GM12878 (cell line): ENCODE measurements around the gene MRTFA. TPM values are rescaled to one million over a fixed set of nuclear protein-coding genes. Genes with fewer than 3 reads are reported as not detected.

Experiments used
- ATAC-seq: fragments of 200-7000 bp; cut with Tn5 transposase; 3 replicates; pipeline ENCODE4 v1.9.1; 2020; ENCODE audit warnings: mild to moderate bottlenecking, moderate library complexity
- BruUV-seq: library from RNA; stranded (reverse); fragments of 400-500 nt; replicated peaks from 2 replicates; lab custom pipeline; 2021; lab: Mats Ljungman, UMichigan
- CTCF ChIA-PET: fragments of 300-600 bp; sonication (Branson Sonifier 250); formaldehyde crosslinking; extraction: SDS; loops from one replicate; lab custom pipeline; 2021; ENCODE audit warnings: inconsistent platforms; lab: Yijun Ruan, JAX
- POLR2A ChIA-PET: fragments of 350-600 bp; formaldehyde crosslinking; extraction: SDS; loops from one replicate; lab custom pipeline; 2021; ENCODE audit warnings: inconsistent platforms; lab: Charles Lee
- RAD21 ChIA-PET: fragments of 300-600 bp; sonication (Branson Sonifier 250); formaldehyde crosslinking; loops from one replicate; lab custom pipeline; 2023; ENCODE audit warnings: antibody characterized with exemption; ENCODE audit not compliant: unreplicated experiment; lab: Charles Lee
- SMC1A ChIA-PET: fragments of 300-600 bp; sonication (Branson Sonifier 250); formaldehyde crosslinking; loops from one replicate; lab custom pipeline; 2023; ENCODE audit not compliant: unreplicated experiment, uncharacterized antibody; lab: Charles Lee
- DNase-seq: peaks from one replicate; pipeline ENCODE4 v3.0.0-alpha.2; 2011; ENCODE audit warnings: low read depth, low spot score
- FAIRE-seq: peaks from 3 replicates; lab custom pipeline; 2011; peaks lifted over from hg19 to GRCh38; lab: Jason Lieb, UNC
- H2AFZ ChIP-seq: 2 replicates; pipeline ENCODE4 v1.6.0; 2011; ENCODE audit warnings: low read depth, low read length, control low read depth; ENCODE audit not compliant: control insufficient read depth
- H3K27ac ChIP-seq: 2 replicates; pipeline ENCODE4 v1.5.1; 2011; ENCODE audit warnings: control low read depth; ENCODE audit not compliant: control insufficient read depth, insufficient read depth
- H3K27me3 ChIP-seq, 2 experiments: replicated peaks in 1 of 2; 2 replicates each; pipeline versions ENCODE4 v1.6.0 to v1.6.1; 2011; ENCODE audit warnings: low read length in 1 of 2; ENCODE audit not compliant: control insufficient read depth in 2 of 2, insufficient read depth in 2 of 2
- H3K36me3 ChIP-seq, 2 experiments: 2 replicates each; pipeline ENCODE4 v1.5.1; 2011; ENCODE audit warnings: low read length in 1 of 2; ENCODE audit not compliant: control insufficient read depth in 2 of 2, insufficient read depth in 2 of 2
- H3K4me1 ChIP-seq: 2 replicates; pipeline ENCODE4 v1.6.1; 2011; ENCODE audit warnings: mild to moderate bottlenecking, low read length, moderate library complexity, mixed read lengths; ENCODE audit not compliant: control insufficient read depth, insufficient read depth
- H3K4me2 ChIP-seq: 2 replicates; pipeline ENCODE4 v1.6.0; 2011; ENCODE audit warnings: control low read depth; ENCODE audit not compliant: control insufficient read depth, insufficient read depth
- H3K4me3 ChIP-seq: fragments of 200-600 bp; sonication (generic); 2 replicates; pipeline ENCODE4 v1.5.1; 2016
- H3K79me2 ChIP-seq: 2 replicates; pipeline ENCODE4 v1.6.0; 2011; ENCODE audit warnings: low read length; ENCODE audit not compliant: control insufficient read depth, insufficient read depth
- H3K9ac ChIP-seq: 2 replicates; pipeline ENCODE4 v1.8.0; 2011; ENCODE audit warnings: low read length, control low read depth, mixed read lengths; ENCODE audit not compliant: control insufficient read depth, insufficient read depth
- H3K9me3 ChIP-seq: replicated peaks from 3 replicates; pipeline ENCODE4 v1.5.1; 2011; ENCODE audit warnings: mild to moderate bottlenecking, low read length; ENCODE audit not compliant: control insufficient read depth, insufficient read depth
- H4K20me1 ChIP-seq: 2 replicates; pipeline ENCODE4 v1.6.0; 2011; ENCODE audit not compliant: control insufficient read depth, insufficient read depth
- ATF7 ChIP-seq: fragments of 450-650 bp; IDR thresholded peaks from 2 replicates; pipeline ENCODE4 v1.6.1; 2016; ENCODE audit warnings: low read depth, mild to moderate bottlenecking
- BRCA1 ChIP-seq: IDR thresholded peaks from 2 replicates; pipeline ENCODE4 v1.6.1; 2011; ENCODE audit warnings: low read depth, low read length, improper control_type of control experiment
- CBX5 ChIP-seq: sonication (generic); IDR thresholded peaks from 2 replicates; pipeline ENCODE4 v1.6.1; 2016; ENCODE audit warnings: low read depth, moderate library complexity, mild to moderate bottlenecking, inconsistent platforms
- CHD1 ChIP-seq: IDR thresholded peaks from 2 replicates; pipeline ENCODE4 v1.6.1; 2012; ENCODE audit warnings: low read depth, low read length, improper control_type of control experiment
- CREM ChIP-seq: IDR thresholded peaks from 2 replicates; pipeline ENCODE4 v1.6.1; 2014; ENCODE audit warnings: antibody characterized with exemption, low read depth
- EED ChIP-seq: sonication (generic); IDR thresholded peaks from 2 replicates; pipeline ENCODE4 v1.6.1; 2016; ENCODE audit warnings: antibody characterized with exemption, low read depth
- ESRRA ChIP-seq: IDR thresholded peaks from 2 replicates; pipeline ENCODE4 v1.6.1; 2012; ENCODE audit warnings: mild to moderate bottlenecking, low read length, improper control_type of control experiment
- FOXM1 ChIP-seq: IDR thresholded peaks from 2 replicates; pipeline ENCODE4 v1.6.1; 2012; ENCODE audit warnings: low read depth, mild to moderate bottlenecking, inconsistent platforms, low read length, moderate library complexity
- GABPA ChIP-seq: IDR thresholded peaks from 2 replicates; pipeline ENCODE4 v1.6.1; 2014; ENCODE audit warnings: antibody characterized with exemption, low read depth, mild to moderate bottlenecking, inconsistent platforms
- IKZF2 ChIP-seq, 2 experiments: fragments of 450-650 bp; IDR thresholded peaks; 2 replicates each; pipeline ENCODE4 v1.6.1; 2017; ENCODE audit warnings: mild to moderate bottlenecking in 2 of 2, moderate library complexity in 2 of 2
- JUNB ChIP-seq: IDR thresholded peaks from 2 replicates; pipeline ENCODE4 v1.6.1; 2016; ENCODE audit warnings: antibody characterized with exemption, mild to moderate bottlenecking
- MYC ChIP-seq: IDR thresholded peaks from 2 replicates; pipeline ENCODE4 v1.6.1; 2011; ENCODE audit warnings: mild to moderate bottlenecking, low read length, moderate library complexity, inconsistent platforms; ENCODE audit not compliant: insufficient read depth, insufficient replicate concordance, insufficient read length, severe bottlenecking
- NBN ChIP-seq: fragments of 450-650 bp; IDR thresholded peaks from 2 replicates; pipeline ENCODE4 v1.6.1; 2016
- NRF1 ChIP-seq: conservative IDR thresholded peaks from 2 replicates; pipeline ENCODE4 v1.6.1; 2011; ENCODE audit warnings: mild to moderate bottlenecking, low read depth, low read length, improper control_type of control experiment
- PML ChIP-seq: IDR thresholded peaks from 2 replicates; pipeline ENCODE4 v1.6.1; 2012; ENCODE audit warnings: low read length, inconsistent platforms
- RAD21 ChIP-seq: IDR thresholded peaks from 2 replicates; pipeline ENCODE4 v1.6.1; 2011; ENCODE audit warnings: mild to moderate bottlenecking, low read depth, low read length, moderate library complexity; ENCODE audit not compliant: insufficient read depth
- RUNX3 ChIP-seq: IDR thresholded peaks from 2 replicates; pipeline ENCODE4 v1.6.1; 2012; ENCODE audit warnings: low read length, inconsistent platforms
- SIN3A ChIP-seq: IDR thresholded peaks from 2 replicates; pipeline ENCODE4 v1.6.1; 2012; ENCODE audit warnings: low read depth, low read length, improper control_type of control experiment
- SMAD1 ChIP-seq: fragments of 450-650 bp; IDR thresholded peaks from 2 replicates; pipeline ENCODE4 v1.6.1; 2018; ENCODE audit warnings: mild to moderate bottlenecking, low read depth; ENCODE audit not compliant: partially characterized antibody
- STAT3 ChIP-seq: IDR thresholded peaks from 2 replicates; pipeline ENCODE4 v1.6.1; 2011; ENCODE audit warnings: low read depth, low read length, improper control_type of control experiment
- ZNF622 ChIP-seq: fragments of 450-650 bp; IDR thresholded peaks from 2 replicates; pipeline ENCODE4 v1.6.1; 2017; ENCODE audit warnings: mild to moderate bottlenecking, inconsistent platforms
- WGBS: methylation state at CpG from one replicate; pipeline ENCODE4 v1.1.6; 2016; ENCODE audit warnings: low lambda C conversion rate; ENCODE audit not compliant: insufficient replicate concordance, insufficient coverage; ENCODE audit errors: missing lambda C conversion rate; 5-methylcytosine and 5-hydroxymethylcytosine counted together
- in situ Hi-C: fragments of 300-500 bp; cut with MboI; formaldehyde crosslinking; loops from 9 replicates; pipeline ENCODE4 v1.14.3; 2018; ENCODE audit warnings: mixed read lengths
- intact Hi-C: fragments of 100-400 bp; cut with micrococcal nuclease; formaldehyde crosslinking; loops from one replicate; pipeline ENCODE4 v1.14.2; 2022; ENCODE audit not compliant: unreplicated experiment
- polyA plus RNA-seq, 11 experiments: library from polyadenylated mRNA; depleted of rRNA in 4 of 11; unstranded in 6 of 11; stranded (reverse) in 5 of 11; fragments of >200 nt; fragmentation: Nextera tagmentation in 4 of 11; fragmentation: Illumina TruSeq in 1 of 11; extraction: Ambion mirVana in 4 of 11; extraction: Trizol in 1 of 11; gene quantifications; 1 replicate in 1 of 11; 2 replicates in 10 of 11; pipeline versions ENCODE4 v1.2.1 to v1.2.3, GENCODE V29; 2011 to 2016; ENCODE audit warnings: inconsistent platforms in 2 of 11, missing spikeins in 2 of 11, low read depth in 1 of 11
- total RNA-seq, 4 experiments: library from RNA; depleted of rRNA in 3 of 4; stranded (reverse); fragments of >200 nt in 3 of 4; fragmentation: Illumina TruSeq in 1 of 4; extraction: Trizol in 1 of 4; gene quantifications; 2 replicates each; pipeline versions ENCODE4 v1.2.1 to v1.2.3, GENCODE V29; 2013 to 2021
- TF ChIP-seq, protein P1 (sequence below): fragments of 450-650 bp; IDR thresholded peaks from 2 replicates; pipeline ENCODE4 v1.6.1; 2017; ENCODE audit warnings: borderline replicate concordance
- TF ChIP-seq, protein P2 (sequence below), 3 experiments: IDR thresholded peaks in 2 of 3; conservative IDR thresholded peaks in 1 of 3; 2 replicates each; pipeline ENCODE4 v1.5.1; 2011; ENCODE audit warnings: low read depth in 3 of 3, low read length in 3 of 3, mild to moderate bottlenecking in 3 of 3, control low read depth in 2 of 3, moderate library complexity in 2 of 3, inconsistent platforms in 1 of 3, mixed read lengths in 1 of 3; ENCODE audit not compliant: control insufficient read depth in 2 of 3, insufficient read depth in 1 of 3; ENCODE audit errors: extremely low read depth in 1 of 3

Gene MRTFA
- total and polyA plus RNA-seq, 10 of the 15 experiments (the other 5 are each of a cell fraction or from before 2014, with no cell fraction given): 2.0 to 63.9 (median 17.9) TPM

DNA sequence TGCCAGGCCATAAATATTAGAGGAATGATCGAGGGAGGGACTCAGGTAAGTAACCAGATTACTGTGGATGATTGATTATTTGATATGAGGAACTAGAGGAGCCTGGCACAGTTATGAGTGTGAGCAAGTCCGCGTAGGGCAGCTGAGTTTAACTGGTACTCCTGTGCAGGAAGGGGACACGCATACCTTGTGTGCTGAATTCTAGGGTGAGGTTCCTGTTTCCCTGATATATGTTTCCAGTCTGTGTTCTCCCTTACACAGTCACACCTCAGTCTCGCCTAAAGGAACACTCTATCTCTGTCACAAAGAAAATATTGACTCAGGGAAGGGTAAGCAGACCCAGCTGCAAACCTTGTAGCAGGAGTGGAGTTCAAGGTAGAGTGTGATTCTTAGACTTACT lies 248.8 kb downstream of the MRTFA start (continued):
- TF ChIP-seq MYC (no peak), BRCA1 (no peak), NRF1 (no peak), CBX5 (no peak), GABPA (no peak), CHD1 (no peak), STAT3 (no peak), FOXM1 (no peak), SMAD1 (no peak), PML (no peak)
- TF ChIP-seq, protein P1, sequence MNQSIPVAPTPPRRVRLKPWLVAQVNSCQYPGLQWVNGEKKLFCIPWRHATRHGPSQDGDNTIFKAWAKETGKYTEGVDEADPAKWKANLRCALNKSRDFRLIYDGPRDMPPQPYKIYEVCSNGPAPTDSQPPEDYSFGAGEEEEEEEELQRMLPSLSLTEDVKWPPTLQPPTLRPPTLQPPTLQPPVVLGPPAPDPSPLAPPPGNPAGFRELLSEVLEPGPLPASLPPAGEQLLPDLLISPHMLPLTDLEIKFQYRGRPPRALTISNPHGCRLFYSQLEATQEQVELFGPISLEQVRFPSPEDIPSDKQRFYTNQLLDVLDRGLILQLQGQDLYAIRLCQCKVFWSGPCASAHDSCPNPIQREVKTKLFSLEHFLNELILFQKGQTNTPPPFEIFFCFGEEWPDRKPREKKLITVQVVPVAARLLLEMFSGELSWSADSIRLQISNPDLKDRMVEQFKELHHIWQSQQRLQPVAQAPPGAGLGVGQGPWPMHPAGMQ: no peak

GRCh38 chr22:40385036-40385782 lies 251.3 kb downstream of the MRTFA start:
- ChIA-PET RAD21 (interaction anchor here (0.7 to 1.9 kb wide), 8 partner anchors 9 to 514 kb away, joined by 3 to 11 read pairs (median 4); partner anchors contain the start of gene SGSM3), POLR2A (interaction anchor here (0.6 to 1.4 kb wide), 4 partner anchors 9 to 279 kb away, joined by 3 to 10 read pairs (median 4); no protein-coding TSS in a partner anchor), CTCF (interaction anchor here (0.6 to 3.3 kb wide), 12 partner anchors 9 to 857 kb away, joined by 3 to 14 read pairs (median 4); no protein-coding TSS in a partner anchor), SMC1A (interaction anchor here (0.6 to 5.0 kb wide), 13 partner anchors 8 to 380 kb away, joined by 3 to 25 read pairs (median 4); no protein-coding TSS in a partner anchor)
- DNase-seq (no peak), FAIRE-seq (peak; percentile 13), ATAC-seq (peak; percentile 92)
- peaks cover 24% of the 10 kb centered on the region for H3K79me2 ChIP-seq
- no peaks in the 10 kb centered on the region for H3K27me3 ChIP-seq
- TSS peak; percentile 30 for BruUV-seq
- no peaks in the 10 kb centered on the region for H4K20me1 ChIP-seq
- peak overlapping the region; percentile 53 for H2AFZ ChIP-seq
- peak overlapping the region; percentile 98 for H3K4me2 ChIP-seq
- H3K36me3 ChIP-seq: no peaks in the 10 kb centered on the region; a peak in 1 of 4 replicates
- H3K9ac ChIP-seq: peak overlapping the region; percentile 59
- peak overlapping the region; percentile 91 for H3K27ac ChIP-seq
- peaks cover 26% of the 10 kb centered on the region for H3K4me1 ChIP-seq
- WGBS: 2% methylated on average over 10 of the region's 10 CpGs
- H3K9me3 ChIP-seq: no peaks in the 10 kb centered on the region
- in situ Hi-C loops (no loop called here), intact Hi-C loops (no loop called here)
- H3K4me3 ChIP-seq: peak overlapping the region; percentile 54
- TF ChIP-seq NRF1 (no peak), ATF7 (peak; percentile 26; the same call in 1 of the 2 replicates), SIN3A (0 out of 2 replicates have a peak, but pooled peaks have one; percentile 26), EED (0 out of 2 replicates have a peak, but pooled peaks have one; percentile 12), CREM (0 out of 2 replicates have a peak, but pooled peaks have one; percentile 27), IKZF2 (IDR thresholded peaks at IDR 0.05) (peak; percentile 37 to 50), RUNX3 (peak; percentile 42; the same call in 1 of the 2 replicates), ESRRA (no peak), NBN (0 out of 2 replicates have a peak, but pooled peaks have one; percentile 47), JUNB (no peak), ZNF622 (no peak), RAD21 (no peak)
- TF ChIP-seq, protein P2, sequence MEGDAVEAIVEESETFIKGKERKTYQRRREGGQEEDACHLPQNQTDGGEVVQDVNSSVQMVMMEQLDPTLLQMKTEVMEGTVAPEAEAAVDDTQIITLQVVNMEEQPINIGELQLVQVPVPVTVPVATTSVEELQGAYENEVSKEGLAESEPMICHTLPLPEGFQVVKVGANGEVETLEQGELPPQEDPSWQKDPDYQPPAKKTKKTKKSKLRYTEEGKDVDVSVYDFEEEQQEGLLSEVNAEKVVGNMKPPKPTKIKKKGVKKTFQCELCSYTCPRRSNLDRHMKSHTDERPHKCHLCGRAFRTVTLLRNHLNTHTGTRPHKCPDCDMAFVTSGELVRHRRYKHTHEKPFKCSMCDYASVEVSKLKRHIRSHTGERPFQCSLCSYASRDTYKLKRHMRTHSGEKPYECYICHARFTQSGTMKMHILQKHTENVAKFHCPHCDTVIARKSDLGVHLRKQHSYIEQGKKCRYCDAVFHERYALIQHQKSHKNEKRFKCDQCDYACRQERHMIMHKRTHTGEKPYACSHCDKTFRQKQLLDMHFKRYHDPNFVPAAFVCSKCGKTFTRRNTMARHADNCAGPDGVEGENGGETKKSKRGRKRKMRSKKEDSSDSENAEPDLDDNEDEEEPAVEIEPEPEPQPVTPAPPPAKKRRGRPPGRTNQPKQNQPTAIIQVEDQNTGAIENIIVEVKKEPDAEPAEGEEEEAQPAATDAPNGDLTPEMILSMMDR (IDR thresholded peaks at IDR 0.05 in 2 of 3, conservative IDR thresholded peaks at IDR 0.05 in 1 of 3; ENCODE audit: control insufficient read depth in 2 of 3, extremely low read depth in 1 of 3, insufficient read depth in 1 of 3, low read depth in 3 of 3, low read length in 3 of 3): 0 out of 6 replicates have a peak, but pooled peaks of 1 of the 3 experiments have one; percentile 4
